Endothelial cell of umbilical vein (primary cell): Measurements from ENCODE around the gene SH3GL3.

Experiments used
- CTCF ChIP-seq, 2 donors: IDR thresholded peaks; 1 replicate in 1 of 2; 2 replicates in 1 of 2; pipeline ENCODE4 v1.5.1; 2011; ENCODE audit warnings: low read length in 2 of 2, mild to moderate bottlenecking in 2 of 2, moderate library complexity in 2 of 2, control low read depth in 1 of 2, inconsistent platforms in 1 of 2, low read depth in 1 of 2; ENCODE audit not compliant: insufficient read depth in 1 of 2; ENCODE audit errors: extremely low read depth in 1 of 2
- EZH2 ChIP-seq: IDR thresholded peaks from 2 replicates; pipeline ENCODE4 v1.6.1; 2012; ENCODE audit warnings: borderline replicate concordance, low read depth, mild to moderate bottlenecking, moderate library complexity, low read length, inconsistent platforms; ENCODE audit not compliant: severe bottlenecking
- FOS ChIP-seq: IDR thresholded peaks from 2 replicates; pipeline ENCODE4 v1.6.1; 2011; ENCODE audit warnings: mild to moderate bottlenecking, low read length, moderate library complexity, borderline replicate concordance; ENCODE audit not compliant: insufficient read depth
- JUN ChIP-seq: IDR thresholded peaks from 2 replicates; pipeline ENCODE4 v1.6.1; 2011; ENCODE audit warnings: borderline replicate concordance, low read depth; ENCODE audit not compliant: insufficient read length, insufficient read depth
- MAX ChIP-seq: IDR thresholded peaks from 2 replicates; pipeline ENCODE4 v1.6.1; 2011; ENCODE audit not compliant: insufficient read depth, insufficient read length
- MYC ChIP-seq: IDR thresholded peaks from one replicate; pipeline ENCODE4 v1.6.1; 2011; ENCODE audit warnings: mild to moderate bottlenecking, low read depth, low read length
- POLR2A ChIP-seq: IDR thresholded peaks from 2 replicates; pipeline ENCODE4 v1.6.1; 2012; ENCODE audit warnings: low read depth, mild to moderate bottlenecking, control low read depth, low read length
- POLR2AphosphoS5 ChIP-seq: IDR thresholded peaks from 2 replicates; pipeline ENCODE4 v1.6.1; 2012; ENCODE audit warnings: low read depth, mild to moderate bottlenecking, control low read depth, low read length, moderate library complexity; ENCODE audit not compliant: insufficient read depth

DNA sequence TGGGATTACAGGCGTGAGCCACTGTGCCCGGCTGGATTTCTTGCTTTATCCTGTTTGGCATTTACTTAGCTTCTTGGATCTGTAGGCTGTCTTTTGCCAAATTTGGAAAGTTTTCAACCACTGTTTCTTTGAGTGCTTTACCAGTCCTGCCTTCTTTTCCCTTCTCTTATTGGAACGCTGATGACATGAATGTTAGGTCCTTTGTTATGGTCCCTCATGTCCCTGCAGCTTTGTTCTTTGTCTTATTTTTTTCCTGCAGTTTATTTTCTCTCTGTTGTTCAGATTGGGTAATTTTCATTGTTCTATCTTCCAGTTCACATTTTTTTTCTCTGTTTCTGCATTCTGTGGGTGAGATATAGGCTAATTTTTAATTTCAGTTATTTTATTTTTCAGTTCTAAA is 25.0 kb downstream of the SH3GL3 start:
- TF ChIP-seq CTCF (IDR thresholded peaks at IDR 0.05; ENCODE audit: extremely low read depth in 1 of 2, insufficient read depth in 1 of 2, low read depth in 1 of 2, low read length in 2 of 2) (no peak), POLR2A (no peak), EZH2 (no peak), MAX (no peak), POLR2AphosphoS5 (no peak), JUN (no peak), MYC (no peak), FOS (no peak)
